CD4-positive, alpha-beta T cell (primary cell): ENCODE results near the gene SLC24A3. TPM values are rescaled to one million over a fixed set of nuclear protein-coding genes. Genes with fewer than 3 reads are reported as not detected.

Experiments used
- ATAC-seq: fragments of 200-7000 bp; cut with Tn5 transposase; one replicate; pipeline ENCODE4 v1.10.0; 2022; ENCODE audit warnings: mild to moderate bottlenecking; ENCODE audit not compliant: poor library complexity
- CTCF ChIA-PET: fragments of 350-600 bp; sonication (Branson Sonifier 250); formaldehyde crosslinking; loops from one replicate; lab custom pipeline; 2021; ENCODE audit warnings: antibody characterized with exemption, inconsistent platforms; lab: Charles Lee
- POLR2A ChIA-PET: fragments of 350-600 bp; sonication (Branson Sonifier 250); formaldehyde crosslinking; loops from one replicate; lab custom pipeline; 2021; ENCODE audit warnings: antibody characterized with exemption, inconsistent platforms; lab: Charles Lee
- DNase-seq, 14 experiments: peaks; one replicate each; pipeline ENCODE4 v3.0.0-alpha.2; 2013 to 2020; ENCODE audit warnings: mixed read lengths in 2 of 14
- H3K27ac ChIP-seq, 2 donors: one replicate each; pipeline versions ENCODE4 v1.5.1 to v1.7.0; 2013; ENCODE audit warnings: low read length in 2 of 2, low read depth in 1 of 2, mild to moderate bottlenecking in 1 of 2
- H3K27me3 ChIP-seq, 2 experiments: 1 replicate in 1 of 2; 2 replicates in 1 of 2; pipeline versions ENCODE4 v1.6.1 to v1.7.0; 2013; ENCODE audit warnings: low read length in 2 of 2, control low read depth in 1 of 2, mild to moderate bottlenecking in 1 of 2, moderate library complexity in 1 of 2; ENCODE audit not compliant: insufficient read depth in 2 of 2, control insufficient read depth in 1 of 2
- H3K36me3 ChIP-seq: one replicate; pipeline ENCODE4 v1.6.1; 2013; ENCODE audit warnings: low read length, control low read depth; ENCODE audit not compliant: insufficient read depth
- H3K4me1 ChIP-seq: one replicate; pipeline ENCODE4 v1.6.1; 2013; ENCODE audit warnings: low read length, control low read depth; ENCODE audit not compliant: insufficient read depth
- H3K4me3 ChIP-seq: one replicate; pipeline ENCODE4 v1.5.1; 2013; ENCODE audit warnings: mild to moderate bottlenecking, low read length, moderate library complexity
- H3K9me3 ChIP-seq, 2 experiments: 1 replicate in 1 of 2; 2 replicates in 1 of 2; pipeline versions ENCODE4 v1.6.1 to v1.7.0; 2013; ENCODE audit warnings: low read length in 2 of 2, mild to moderate bottlenecking in 2 of 2, control low read depth in 1 of 2, moderate library complexity in 1 of 2; ENCODE audit not compliant: control insufficient read depth in 1 of 2, insufficient read depth in 1 of 2
- H3K27ac Mint-ChIP-seq: one replicate; pipeline ENCODE4 v1.8.0; 2020; ENCODE audit warnings: mixed read lengths
- H3K27me3 Mint-ChIP-seq: one replicate; pipeline ENCODE4 v1.8.0; 2021; ENCODE audit warnings: mixed read lengths
- H3K36me3 Mint-ChIP-seq: one replicate; pipeline ENCODE4 v1.8.0; 2021; ENCODE audit warnings: low read depth, mixed read lengths
- H3K4me1 Mint-ChIP-seq: one replicate; pipeline ENCODE4 v1.8.0; 2021; ENCODE audit warnings: low read depth, mixed read lengths
- H3K4me3 Mint-ChIP-seq: one replicate; pipeline ENCODE4 v1.8.0; 2020; ENCODE audit warnings: mild to moderate bottlenecking, mixed read lengths
- H3K9me3 Mint-ChIP-seq: one replicate; pipeline ENCODE4 v1.8.0; 2020; ENCODE audit warnings: mixed read lengths
- CTCF ChIP-seq: fragments of 200-600 bp; IDR thresholded peaks from one replicate; pipeline ENCODE4 v1.8.0; 2022; ENCODE audit warnings: antibody characterized with exemption, mild to moderate bottlenecking
- intact Hi-C, 2 experiments: fragments of 100-400 bp; cut with DNase I in 1 of 2; cut with micrococcal nuclease in 1 of 2; formaldehyde crosslinking; loops; one replicate each; pipeline versions ENCODE4 v1.15.1 to v1.9.0; 2023 to 2025; cut with DNase I, micrococcal nuclease
- total RNA-seq, 174 experiments: library from RNA in 2 of 174; stranded (reverse) in 2 of 174; gene quantifications; one replicate each; pipeline ENCODE4 v1.2.3 and lab custom pipeline; 2021 to 2026

Gene SLC24A3
- total RNA-seq, 2 experiments from 2014 or later = not detected

- Histone ChIP-seq H3K27me3 (peaks cover 23 to 29% of the 10 kb centered on the region in 2 experiments), H3K36me3 (no peaks in the 10 kb centered on the region), H3K27ac (no peak overlapping the region), H3K4me1 (peaks cover 8% of the 10 kb centered on the region), H3K4me3 (peak overlapping the region; percentile 37), H3K9me3 (peaks cover 0 to 18% of the 10 kb centered on the region in 2 experiments)
- ChIA-PET POLR2A (no interaction called here), CTCF (no interaction called here)
- H3K4me1 Mint-ChIP-seq = no peaks in the 10 kb centered on the region
- no peak overlapping the region for H3K27ac Mint-ChIP-seq
- no peaks in the 10 kb centered on the region for H3K36me3 Mint-ChIP-seq
- peaks cover 38% of the 10 kb centered on the region for H3K27me3 Mint-ChIP-seq
- H3K4me3 Mint-ChIP-seq = no peak overlapping the region
- DNase-seq (no peak), ATAC-seq (no peak)
- TF ChIP-seq CTCF = no peak
- no peaks in the 10 kb centered on the region for H3K9me3 Mint-ChIP-seq
- intact Hi-C loops = no loop called here
Observed at GRCh38 chr20:19756761-19757486, 544.5 kb downstream of the SLC24A3 start.

- Histone ChIP-seq H3K9me3 (peaks cover 0 to 18% of the 10 kb centered on the region in 2 experiments), H3K4me1 (peaks cover 8% of the 10 kb centered on the region), H3K27ac (no peak overlapping the region), H3K27me3 (peaks cover 23 to 29% of the 10 kb centered on the region in 2 experiments), H3K4me3 (peak overlapping the region; percentile 37), H3K36me3 (no peaks in the 10 kb centered on the region)
- ATAC-seq (no peak), DNase-seq (peak in 3 of 14 experiments; percentile 5 to 46 (median 45))
- Mint-ChIP-seq H3K9me3 (no peaks in the 10 kb centered on the region), H3K27ac (no peak overlapping the region), H3K27me3 (peaks cover 38% of the 10 kb centered on the region), H3K4me1 (no peaks in the 10 kb centered on the region), H3K4me3 (peak overlapping the region; percentile 25), H3K36me3 (no peaks in the 10 kb centered on the region)
- no peak for TF ChIP-seq CTCF
- intact Hi-C loops = no loop called here
- POLR2A ChIA-PET = no interaction called here
- CTCF ChIA-PET = no interaction called here
Observed at GRCh38 chr20:19757487-19758132, 545.2 kb downstream of the SLC24A3 start.

- peaks cover 23 to 29% of the 10 kb centered on the region in 2 experiments for H3K27me3 ChIP-seq
- peaks cover 0 to 18% of the 10 kb centered on the region in 2 experiments for H3K9me3 ChIP-seq
- no peak for ATAC-seq
- H3K4me1 Mint-ChIP-seq = no peaks in the 10 kb centered on the region
- no peaks in the 10 kb centered on the region for H3K36me3 Mint-ChIP-seq
- H3K9me3 Mint-ChIP-seq = no peaks in the 10 kb centered on the region
- H3K27ac Mint-ChIP-seq = no peak within 1 kb of the TSS
- intact Hi-C loops = no loop called here
- no peak for DNase-seq
- H3K27ac ChIP-seq = no peak within 1 kb of the TSS
- POLR2A ChIA-PET = no interaction called here
- H3K27me3 Mint-ChIP-seq = peaks cover 38% of the 10 kb centered on the region
- peak within 1 kb of the TSS; percentile 38 for H3K4me3 Mint-ChIP-seq
- peak within 1 kb of the TSS; percentile 37 for H3K4me3 ChIP-seq
- peaks cover 8% of the 10 kb centered on the region for H3K4me1 ChIP-seq
- TF ChIP-seq CTCF = no peak
- CTCF ChIA-PET = no interaction called here
- no peaks in the 10 kb centered on the region for H3K36me3 ChIP-seq
Observed at GRCh38 chr20:19758133-19758500, 545.7 kb downstream of the SLC24A3 start, which contains the start of gene RIN2. TSS of gene RIN2 (plus strand) at chr20:19758258. CDS start at chr20:19889602, 131,344 bp downstream.
